GM12878 (cell line): ENCODE measurements around the gene ADH1C. TPM values are rescaled to one million over a fixed set of nuclear protein-coding genes. Genes with fewer than 3 reads are reported as not detected.

Experiments
- ASH2L ChIP-seq: fragments of 300-600, 200-600 bp; sonication (generic); IDR thresholded peaks from 2 replicates; pipeline ENCODE4 v1.6.1; 2017; ENCODE audit warnings: low read depth, mild to moderate bottlenecking, borderline replicate concordance
- CBX3 ChIP-seq: fragments of 200-600 bp; sonication (generic); IDR thresholded peaks from 2 replicates; pipeline ENCODE4 v1.6.1; 2016; ENCODE audit warnings: low read depth, borderline replicate concordance
- EGR1 ChIP-seq, 2 experiments: IDR thresholded peaks; 1 replicate in 1 of 2; 2 replicates in 1 of 2; pipeline ENCODE4 v1.6.1; 2011 to 2012; ENCODE audit warnings: low read depth in 2 of 2, low read length in 2 of 2, borderline replicate concordance in 1 of 2, mild to moderate bottlenecking in 1 of 2, moderate library complexity in 1 of 2
- EP300 ChIP-seq, 2 experiments: fragments of 150-350 bp in 1 of 2; IDR thresholded peaks; 2 replicates each; pipeline ENCODE4 v1.6.1; 2011 to 2012; ENCODE audit warnings: low read depth in 2 of 2, low read length in 2 of 2, borderline replicate concordance in 1 of 2, improper control_type of control experiment in 1 of 2, inconsistent platforms in 1 of 2; ENCODE audit not compliant: control insufficient read depth in 1 of 2
- IKZF1 ChIP-seq: fragments of 450-650 bp; conservative IDR thresholded peaks from 2 replicates; pipeline ENCODE4 v1.6.1; 2017; ENCODE audit warnings: antibody characterized with exemption, mild to moderate bottlenecking
- polyA plus RNA-seq, 11 experiments: library from polyadenylated mRNA; depleted of rRNA in 4 of 11; unstranded in 6 of 11; stranded (reverse) in 5 of 11; fragments of >200 nt; fragmentation: Nextera tagmentation in 4 of 11; fragmentation: Illumina TruSeq in 1 of 11; extraction: Ambion mirVana in 4 of 11; extraction: Trizol in 1 of 11; gene quantifications; 1 replicate in 1 of 11; 2 replicates in 10 of 11; pipeline versions ENCODE4 v1.2.1 to v1.2.3, GENCODE V29; 2011 to 2016; ENCODE audit warnings: inconsistent platforms in 2 of 11, missing spikeins in 2 of 11, low read depth in 1 of 11
- total RNA-seq, 4 experiments: library from RNA; depleted of rRNA in 3 of 4; stranded (reverse); fragments of >200 nt in 3 of 4; fragmentation: Illumina TruSeq in 1 of 4; extraction: Trizol in 1 of 4; gene quantifications; 2 replicates each; pipeline versions ENCODE4 v1.2.1 to v1.2.3, GENCODE V29; 2013 to 2021
- TF ChIP-seq, protein P1 (sequence below): fragments of 450-650 bp; IDR thresholded peaks from 2 replicates; pipeline ENCODE4 v1.6.1; 2017; ENCODE audit warnings: mild to moderate bottlenecking, low read depth, inconsistent platforms; ENCODE audit not compliant: poor library complexity, severe bottlenecking
- TF ChIP-seq, protein P2 (sequence below): fragments of 450-650 bp; IDR thresholded peaks from 2 replicates; pipeline ENCODE4 v1.6.1; 2017; ENCODE audit warnings: mild to moderate bottlenecking, moderate library complexity
- TF ChIP-seq, protein P3 (sequence below): IDR thresholded peaks from 2 replicates; pipeline ENCODE4 v1.6.1; 2011; ENCODE audit warnings: mild to moderate bottlenecking, low read depth, low read length, moderate library complexity; ENCODE audit not compliant: insufficient replicate concordance
- TF ChIP-seq, protein P4 (sequence below): IDR thresholded peaks from 2 replicates; pipeline ENCODE4 v1.6.1; 2012; ENCODE audit warnings: low read length, inconsistent platforms

The ADH1C gene
- total and polyA plus RNA-seq, 10 of the 15 experiments (the other 5 are each of a cell fraction or from before 2014, with no cell fraction given) = 0.04 to 1.1 (median 0.10) TPM; not detected in 3

DNA sequence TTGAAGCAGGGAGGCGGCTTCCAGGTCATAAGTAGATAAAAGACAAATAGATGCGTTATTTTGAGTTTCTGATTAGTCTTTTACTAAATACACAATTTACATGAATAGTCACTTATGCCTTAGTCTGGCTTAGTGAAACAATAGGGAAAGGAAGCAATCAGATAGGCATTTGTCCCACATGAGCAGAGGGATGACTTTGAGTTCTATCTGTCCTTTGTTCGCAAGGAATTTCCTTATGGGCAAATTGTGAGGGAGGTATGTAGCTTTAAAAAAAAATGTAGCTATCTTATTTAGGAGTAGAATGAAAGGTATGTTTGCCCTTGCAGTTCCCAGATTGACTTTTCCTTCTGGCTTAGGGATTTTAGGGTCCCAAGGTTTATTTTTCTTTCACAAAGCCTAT, 26.3 kb upstream of the ADH1C start (continued):
- TF ChIP-seq, protein P1, sequence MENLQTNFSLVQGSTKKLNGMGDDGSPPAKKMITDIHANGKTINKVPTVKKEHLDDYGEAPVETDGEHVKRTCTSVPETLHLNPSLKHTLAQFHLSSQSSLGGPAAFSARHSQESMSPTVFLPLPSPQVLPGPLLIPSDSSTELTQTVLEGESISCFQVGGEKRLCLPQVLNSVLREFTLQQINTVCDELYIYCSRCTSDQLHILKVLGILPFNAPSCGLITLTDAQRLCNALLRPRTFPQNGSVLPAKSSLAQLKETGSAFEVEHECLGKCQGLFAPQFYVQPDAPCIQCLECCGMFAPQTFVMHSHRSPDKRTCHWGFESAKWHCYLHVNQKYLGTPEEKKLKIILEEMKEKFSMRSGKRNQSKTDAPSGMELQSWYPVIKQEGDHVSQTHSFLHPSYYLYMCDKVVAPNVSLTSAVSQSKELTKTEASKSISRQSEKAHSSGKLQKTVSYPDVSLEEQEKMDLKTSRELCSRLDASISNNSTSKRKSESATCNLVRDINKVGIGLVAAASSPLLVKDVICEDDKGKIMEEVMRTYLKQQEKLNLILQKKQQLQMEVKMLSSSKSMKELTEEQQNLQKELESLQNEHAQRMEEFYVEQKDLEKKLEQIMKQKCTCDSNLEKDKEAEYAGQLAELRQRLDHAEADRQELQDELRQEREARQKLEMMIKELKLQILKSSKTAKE = no peak
- TF ChIP-seq, protein P2, sequence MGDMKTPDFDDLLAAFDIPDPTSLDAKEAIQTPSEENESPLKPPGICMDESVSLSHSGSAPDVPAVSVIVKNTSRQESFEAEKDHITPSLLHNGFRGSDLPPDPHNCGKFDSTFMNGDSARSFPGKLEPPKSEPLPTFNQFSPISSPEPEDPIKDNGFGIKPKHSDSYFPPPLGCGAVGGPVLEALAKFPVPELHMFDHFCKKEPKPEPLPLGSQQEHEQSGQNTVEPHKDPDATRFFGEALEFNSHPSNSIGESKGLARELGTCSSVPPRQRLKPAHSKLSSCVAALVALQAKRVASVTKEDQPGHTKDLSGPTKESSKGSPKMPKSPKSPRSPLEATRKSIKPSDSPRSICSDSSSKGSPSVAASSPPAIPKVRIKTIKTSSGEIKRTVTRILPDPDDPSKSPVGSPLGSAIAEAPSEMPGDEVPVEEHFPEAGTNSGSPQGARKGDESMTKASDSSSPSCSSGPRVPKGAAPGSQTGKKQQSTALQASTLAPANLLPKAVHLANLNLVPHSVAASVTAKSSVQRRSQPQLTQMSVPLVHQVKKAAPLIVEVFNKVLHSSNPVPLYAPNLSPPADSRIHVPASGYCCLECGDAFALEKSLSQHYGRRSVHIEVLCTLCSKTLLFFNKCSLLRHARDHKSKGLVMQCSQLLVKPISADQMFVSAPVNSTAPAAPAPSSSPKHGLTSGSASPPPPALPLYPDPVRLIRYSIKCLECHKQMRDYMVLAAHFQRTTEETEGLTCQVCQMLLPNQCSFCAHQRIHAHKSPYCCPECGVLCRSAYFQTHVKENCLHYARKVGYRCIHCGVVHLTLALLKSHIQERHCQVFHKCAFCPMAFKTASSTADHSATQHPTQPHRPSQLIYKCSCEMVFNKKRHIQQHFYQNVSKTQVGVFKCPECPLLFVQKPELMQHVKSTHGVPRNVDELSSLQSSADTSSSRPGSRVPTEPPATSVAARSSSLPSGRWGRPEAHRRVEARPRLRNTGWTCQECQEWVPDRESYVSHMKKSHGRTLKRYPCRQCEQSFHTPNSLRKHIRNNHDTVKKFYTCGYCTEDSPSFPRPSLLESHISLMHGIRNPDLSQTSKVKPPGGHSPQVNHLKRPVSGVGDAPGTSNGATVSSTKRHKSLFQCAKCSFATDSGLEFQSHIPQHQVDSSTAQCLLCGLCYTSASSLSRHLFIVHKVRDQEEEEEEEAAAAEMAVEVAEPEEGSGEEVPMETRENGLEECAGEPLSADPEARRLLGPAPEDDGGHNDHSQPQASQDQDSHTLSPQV = no peak
- TF ChIP-seq EGR1 (IDR thresholded peaks at IDR 0.05; ENCODE audit: borderline replicate concordance in 1 of 2, low read depth in 2 of 2, low read length in 2 of 2) = no peak
- TF ChIP-seq, protein P3, sequence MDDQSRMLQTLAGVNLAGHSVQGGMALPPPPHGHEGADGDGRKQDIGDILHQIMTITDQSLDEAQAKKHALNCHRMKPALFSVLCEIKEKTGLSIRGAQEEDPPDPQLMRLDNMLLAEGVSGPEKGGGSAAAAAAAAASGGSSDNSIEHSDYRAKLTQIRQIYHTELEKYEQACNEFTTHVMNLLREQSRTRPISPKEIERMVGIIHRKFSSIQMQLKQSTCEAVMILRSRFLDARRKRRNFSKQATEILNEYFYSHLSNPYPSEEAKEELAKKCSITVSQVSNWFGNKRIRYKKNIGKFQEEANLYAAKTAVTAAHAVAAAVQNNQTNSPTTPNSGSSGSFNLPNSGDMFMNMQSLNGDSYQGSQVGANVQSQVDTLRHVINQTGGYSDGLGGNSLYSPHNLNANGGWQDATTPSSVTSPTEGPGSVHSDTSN = no peak
- no peak for TF ChIP-seq CBX3
- TF ChIP-seq EP300 (IDR thresholded peaks at IDR 0.05; ENCODE audit: borderline replicate concordance in 1 of 2, control insufficient read depth in 1 of 2, low read depth in 2 of 2, low read length in 2 of 2) = no peak
- TF ChIP-seq IKZF1 = no peak
- no peak for TF ChIP-seq ASH2L
- TF ChIP-seq, protein P4, sequence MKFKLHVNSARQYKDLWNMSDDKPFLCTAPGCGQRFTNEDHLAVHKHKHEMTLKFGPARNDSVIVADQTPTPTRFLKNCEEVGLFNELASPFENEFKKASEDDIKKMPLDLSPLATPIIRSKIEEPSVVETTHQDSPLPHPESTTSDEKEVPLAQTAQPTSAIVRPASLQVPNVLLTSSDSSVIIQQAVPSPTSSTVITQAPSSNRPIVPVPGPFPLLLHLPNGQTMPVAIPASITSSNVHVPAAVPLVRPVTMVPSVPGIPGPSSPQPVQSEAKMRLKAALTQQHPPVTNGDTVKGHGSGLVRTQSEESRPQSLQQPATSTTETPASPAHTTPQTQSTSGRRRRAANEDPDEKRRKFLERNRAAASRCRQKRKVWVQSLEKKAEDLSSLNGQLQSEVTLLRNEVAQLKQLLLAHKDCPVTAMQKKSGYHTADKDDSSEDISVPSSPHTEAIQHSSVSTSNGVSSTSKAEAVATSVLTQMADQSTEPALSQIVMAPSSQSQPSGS = no peak
- TF ChIP-seq, all 136 proteins: peak for 0
